IPS-NIHi7 (cell line): ENCODE results near the gene CNKSR3.

Experiments
- DNase-seq: peaks from one replicate; pipeline ENCODE4 v3.0.0; 2012; ENCODE audit warnings: mixed read lengths; ENCODE audit errors: extremely low spot score

Gene CNKSR3

GRCh38 chr6:154457046-154457713 is 53.3 kb downstream of the CNKSR3 start:
- no peak for DNase-seq

- no peak for DNase-seq
Observed at GRCh38 chr6:154453329-154453728, 57.2 kb downstream of the CNKSR3 start.

GRCh38 chr6:154450498-154450897 is 60.0 kb downstream of the CNKSR3 start:
- no peak for DNase-seq

DNA sequence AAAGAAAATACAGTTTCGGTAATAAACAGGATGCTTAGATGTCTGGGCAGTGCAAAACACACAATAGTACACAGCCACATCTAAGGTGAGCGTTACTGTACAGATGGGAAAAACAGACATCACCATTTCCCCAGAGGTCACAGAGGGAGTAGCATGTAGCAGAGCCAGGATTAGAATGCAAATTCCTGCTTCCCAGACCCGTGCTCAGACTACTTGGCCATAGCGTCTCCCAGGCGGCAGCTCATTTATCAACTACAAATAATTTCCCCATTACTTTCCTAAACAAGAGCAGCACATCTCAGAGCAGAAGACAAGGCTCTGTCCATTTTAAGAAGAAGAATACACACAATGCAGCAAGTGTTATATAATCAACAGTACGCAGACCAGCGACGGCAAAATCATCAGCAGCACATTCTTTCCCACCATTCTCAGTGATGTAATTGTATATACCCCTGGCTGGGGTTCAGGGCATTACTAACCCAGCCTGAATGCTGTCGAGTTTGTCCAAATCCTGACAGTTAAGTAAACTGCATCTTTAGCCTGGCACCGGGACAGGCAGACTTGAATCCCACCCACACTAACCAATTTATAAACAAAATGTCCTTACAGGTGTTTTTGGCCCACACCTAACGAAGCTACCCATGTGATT is 61.9 kb downstream of the CNKSR3 start:
- DNase-seq = no peak

GRCh38 chr6:154447954-154448353 is 62.5 kb downstream of the CNKSR3 start:
- DNase-seq = no peak

GRCh38 chr6:154446984-154447383 is 63.5 kb downstream of the CNKSR3 start:
- DNase-seq = no peak

GRCh38 chr6:154445417-154445816 is 65.1 kb downstream of the CNKSR3 start:
- no peak for DNase-seq

- DNase-seq = no peak
Observed at GRCh38 chr6:154441995-154442310, 68.5 kb downstream of the CNKSR3 start.

DNA sequence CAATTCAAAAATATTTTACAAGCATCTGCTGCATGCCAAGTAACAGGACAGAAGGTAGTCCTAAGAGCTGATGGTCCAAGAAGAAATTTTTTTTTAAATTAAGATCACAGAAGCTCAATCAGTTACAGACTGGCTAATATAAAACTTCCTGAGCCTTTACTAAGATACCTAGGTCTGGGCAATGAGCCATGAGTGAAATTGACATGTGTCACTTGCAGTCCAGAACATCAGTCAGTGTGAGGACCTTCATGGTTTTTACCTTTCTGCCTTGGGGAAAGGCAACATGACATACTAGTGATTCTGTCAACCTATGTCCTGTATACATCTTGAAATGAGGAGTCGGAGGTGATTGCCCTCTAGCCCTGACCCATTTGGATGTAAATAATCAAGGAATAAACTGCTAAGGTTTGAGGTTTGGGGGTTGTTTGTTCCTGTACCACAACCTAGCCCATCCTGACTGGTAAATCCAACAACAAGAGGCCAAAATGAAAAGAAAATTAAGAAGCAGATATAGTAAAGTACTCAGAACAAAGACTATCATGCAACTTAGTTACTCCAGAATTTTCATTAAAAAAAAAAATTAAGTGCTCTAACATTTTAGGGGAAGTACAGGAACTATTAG is 70.0 kb downstream of the CNKSR3 start:
- no peak for DNase-seq

GRCh38 chr6:154440022-154440421 is 70.5 kb downstream of the CNKSR3 start:
- DNase-seq = no peak

GRCh38 chr6:154438882-154439415 is 71.5 kb downstream of the CNKSR3 start:
- no peak for DNase-seq

DNA sequence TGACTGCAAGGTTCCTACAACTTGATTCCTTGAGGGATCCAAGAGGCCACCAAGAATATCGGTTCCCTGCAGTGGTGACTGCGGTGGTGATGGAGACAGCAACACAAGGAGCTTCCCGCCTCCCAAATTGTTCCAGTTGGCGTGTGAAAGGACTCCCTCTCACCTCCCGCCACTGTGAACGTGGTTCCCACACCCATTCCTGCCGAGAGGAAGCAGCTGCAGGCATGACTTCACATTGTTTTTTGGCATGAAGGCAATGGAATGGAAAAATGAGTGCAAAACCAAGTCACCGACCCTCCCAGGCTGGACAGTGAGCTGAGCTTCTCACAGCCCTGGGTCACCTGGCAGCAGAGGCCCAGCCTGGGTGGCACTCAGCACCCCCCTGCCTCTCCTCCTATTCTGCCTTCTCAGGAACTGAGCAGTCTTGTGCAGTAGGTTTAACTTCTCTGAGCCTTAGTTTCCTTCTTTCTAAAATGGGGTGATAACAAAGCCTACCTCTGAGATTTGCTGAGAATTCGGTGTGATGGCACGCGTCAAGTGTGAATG is 75.0 kb downstream of the CNKSR3 start:
- DNase-seq = no peak

- DNase-seq = no peak
Observed at GRCh38 chr6:154434662-154435061, 75.8 kb downstream of the CNKSR3 start.

GRCh38 chr6:154433477-154434241 is 76.8 kb downstream of the CNKSR3 start:
- no peak for DNase-seq

GRCh38 chr6:154432533-154433476 is 77.7 kb downstream of the CNKSR3 start:
- no peak for DNase-seq

DNA sequence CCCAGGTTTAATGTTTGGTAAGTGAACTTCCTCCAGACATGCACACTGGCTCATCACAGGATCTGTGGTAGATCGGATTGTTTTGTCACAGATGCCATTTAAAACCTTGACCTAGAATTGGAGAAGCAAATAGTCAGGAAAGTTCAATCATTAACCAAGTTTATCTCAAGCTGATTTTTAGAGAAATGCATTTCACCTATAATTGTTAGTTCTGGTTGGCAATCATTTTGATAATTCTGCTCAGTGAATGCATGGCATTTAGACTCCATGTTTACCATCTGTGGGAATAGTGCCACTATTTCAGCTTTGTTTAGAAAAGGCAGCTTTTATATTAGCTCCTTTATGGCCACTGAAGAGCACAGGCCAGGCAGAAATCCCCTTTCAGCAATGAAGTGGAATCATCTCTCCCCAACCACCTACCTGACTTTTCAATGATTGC is 80.0 kb downstream of the CNKSR3 start:
- DNase-seq = no peak

DNA sequence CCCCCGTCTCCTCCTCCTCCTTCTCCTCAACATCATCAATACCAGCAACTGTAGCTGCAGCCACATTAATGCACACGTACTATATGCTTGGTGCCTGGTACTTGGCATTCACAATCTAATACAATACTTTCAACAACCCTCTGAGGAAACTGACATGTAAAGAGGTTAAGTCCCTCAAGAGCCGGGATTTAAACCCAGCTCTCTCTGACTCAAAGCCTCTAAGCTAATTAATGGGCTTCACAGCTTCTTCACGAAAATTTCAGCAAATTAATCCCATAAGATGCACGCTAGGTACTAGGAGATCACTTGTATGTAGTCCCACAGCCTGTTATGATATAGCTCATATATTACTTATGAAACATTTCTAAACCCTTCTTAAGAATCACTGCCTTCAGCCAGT is 80.8 kb downstream of the CNKSR3 start:
- no peak for DNase-seq

- no peak for DNase-seq
Observed at GRCh38 chr6:154428897-154429296, 81.6 kb downstream of the CNKSR3 start.

GRCh38 chr6:154427446-154427845 is 83.0 kb downstream of the CNKSR3 start:
- DNase-seq = no peak

DNA sequence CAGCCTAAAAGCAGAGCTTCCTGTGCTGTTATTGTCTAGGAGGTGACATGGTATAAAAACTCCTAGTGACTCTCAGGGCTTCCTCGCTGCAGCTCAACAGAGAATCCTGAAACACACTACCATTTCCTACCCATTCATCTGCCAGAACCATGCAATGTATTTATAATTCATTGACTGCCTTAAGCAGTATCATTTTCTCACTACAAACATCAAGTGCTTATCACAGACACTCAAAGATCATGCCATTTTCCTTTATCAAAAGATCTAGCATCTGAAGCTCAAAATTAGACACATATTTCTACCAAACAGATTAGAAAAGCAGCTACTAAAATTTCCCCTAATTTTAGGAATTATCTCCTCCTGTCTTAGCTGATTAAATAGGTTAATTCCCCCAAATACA is 83.5 kb downstream of the CNKSR3 start:
- no peak for DNase-seq

DNA sequence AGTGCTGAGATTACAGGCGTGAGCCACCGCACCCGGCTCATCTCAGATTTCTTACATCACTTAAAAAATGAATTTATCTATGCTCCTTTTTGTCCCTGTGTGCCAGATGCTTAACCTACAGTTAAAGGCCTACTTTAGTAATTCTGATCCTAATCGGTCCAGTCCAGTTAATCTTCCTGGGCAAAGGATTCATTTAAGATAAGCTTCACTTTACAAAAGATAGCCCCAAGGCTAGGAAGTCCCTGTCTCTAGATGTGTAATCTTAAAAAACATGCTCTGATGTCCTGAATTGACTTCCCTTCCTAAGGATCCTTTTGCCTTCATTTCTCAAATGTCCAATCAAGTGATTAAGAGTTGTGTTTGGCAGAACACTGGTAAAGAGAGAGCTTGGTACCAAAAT is 85.5 kb downstream of the CNKSR3 start:
- DNase-seq = no peak
